Stimulated activated naive CD4-positive, alpha-beta T cell treated with Interleukin-2 at 50 U/mL for 16 hours (primary cell): ENCODE measurements around the gene TBC1D30.

Experiments used
- DNase-seq: peaks from one replicate; lab custom pipeline; 2025; lab: John Stamatoyannopoulos, UW

The TBC1D30 gene

DNA sequence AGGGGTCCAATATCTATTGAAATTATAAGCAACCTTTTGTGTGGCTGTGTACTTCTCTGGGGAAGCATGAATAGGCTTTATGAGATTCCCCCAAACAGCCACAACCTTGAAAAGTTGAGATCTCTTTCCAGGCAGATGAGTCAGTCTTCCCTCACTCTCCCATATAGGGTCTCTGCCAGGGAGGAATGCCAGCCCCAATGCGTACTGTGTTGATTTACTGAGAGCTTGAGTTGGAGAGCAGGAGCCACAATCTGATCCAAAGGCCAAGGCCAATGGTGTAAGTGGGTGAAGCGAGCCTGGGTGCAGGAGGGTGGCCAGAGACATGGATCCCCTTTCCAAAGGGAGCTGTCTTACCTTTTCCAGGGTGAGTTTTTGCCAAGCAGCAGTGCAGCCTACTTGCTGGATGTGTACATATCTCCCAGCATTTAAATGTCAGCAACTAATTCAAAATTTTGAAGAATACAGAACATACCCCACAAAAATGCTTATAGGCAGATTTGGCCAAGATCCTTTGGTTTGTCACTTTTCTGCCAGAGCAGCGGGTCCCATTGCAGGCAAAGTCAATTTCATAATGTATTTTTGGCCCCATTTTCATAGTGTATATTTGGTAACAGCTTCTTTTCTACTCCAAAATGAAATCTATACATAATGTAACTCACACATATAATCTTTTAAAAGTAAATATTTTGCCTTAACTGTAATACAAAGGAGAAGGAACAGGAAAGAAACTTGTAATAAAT is 88.2 kb downstream of the TBC1D30 start:
- no peak for DNase-seq

DNA sequence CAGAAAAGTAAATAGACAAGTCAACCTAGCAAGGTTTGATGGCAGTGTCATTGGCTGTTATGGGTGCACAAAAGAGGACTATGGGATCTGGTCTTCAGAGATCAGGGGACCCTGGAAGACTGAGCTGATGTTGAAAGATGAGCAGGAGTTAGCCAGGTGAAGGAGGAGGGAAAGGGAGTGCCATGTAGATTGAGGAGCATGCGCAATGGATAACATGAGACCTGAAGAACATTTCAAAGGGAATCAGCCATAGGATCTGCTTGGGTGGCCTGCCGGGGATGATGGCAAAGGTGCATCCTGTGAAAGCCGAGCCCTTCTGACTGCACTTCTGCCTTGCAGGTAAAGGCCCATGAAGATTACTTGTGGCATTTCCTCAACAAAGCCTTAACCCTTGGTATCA is 90.8 kb downstream of the TBC1D30 start:
- DNase-seq, result no peak

DNA sequence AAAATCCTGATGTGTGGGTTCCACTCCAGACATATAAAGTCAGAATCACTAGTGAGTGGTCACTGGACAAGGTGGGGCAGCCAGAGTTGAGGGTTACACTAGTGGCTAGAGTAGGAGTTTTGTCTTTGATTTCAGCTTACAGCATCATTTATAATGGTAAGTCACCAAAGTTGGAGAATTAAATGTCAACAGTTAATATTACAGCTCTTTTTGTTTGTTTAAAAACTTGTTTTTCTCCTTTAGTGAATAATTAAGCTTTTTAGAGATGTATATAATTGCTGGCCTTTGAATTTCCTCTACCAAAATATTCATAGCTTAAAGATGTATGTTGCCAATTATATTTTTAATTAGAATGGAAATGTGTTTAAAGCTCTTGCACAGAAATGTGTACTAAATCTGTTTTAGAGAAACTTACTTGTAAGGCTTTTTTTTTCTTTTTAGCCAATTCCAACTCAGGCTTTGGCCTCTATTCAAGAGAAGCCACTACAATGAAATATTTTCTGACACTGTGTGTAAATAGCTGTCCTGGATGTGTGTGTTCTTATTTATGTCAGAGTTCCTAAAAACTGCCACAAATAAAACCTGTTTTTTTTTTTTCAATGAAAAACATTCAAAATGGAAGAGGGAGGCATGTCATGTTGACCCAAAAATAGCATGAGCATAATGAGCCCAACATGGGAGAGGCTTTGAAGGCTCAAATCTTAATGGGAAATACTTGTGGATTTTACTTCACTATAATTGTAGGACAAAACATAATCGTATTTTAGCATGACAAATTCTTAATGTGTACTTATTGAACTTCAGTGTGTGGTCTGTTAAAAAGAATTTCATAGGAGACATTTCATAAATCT is 92.2 kb downstream of the TBC1D30 start:
- DNase-seq, result no peak

DNA sequence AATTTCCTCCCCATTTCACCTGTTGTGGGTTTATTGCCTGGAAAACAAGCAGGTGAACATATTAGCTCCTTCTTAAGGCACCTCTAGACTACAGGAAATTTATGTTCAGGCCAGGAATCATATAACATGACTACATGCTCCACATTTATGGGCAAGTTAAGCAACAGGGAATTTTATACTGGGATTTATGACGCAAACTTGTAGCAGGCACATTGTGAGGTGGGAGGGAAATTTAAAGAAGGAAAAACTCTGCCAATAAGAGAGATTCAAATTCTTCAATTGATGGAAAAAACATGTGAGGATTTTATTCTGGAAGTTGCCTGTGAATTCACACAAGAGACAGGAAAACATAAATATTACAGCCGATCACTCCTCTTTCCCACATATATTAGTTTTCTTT is 93.9 kb downstream of the TBC1D30 start:
- DNase-seq, result no peak

- no peak for DNase-seq
Observed at GRCh38 chr12:64918801-64919200, 94.4 kb downstream of the TBC1D30 start.

- DNase-seq, result no peak
Observed at GRCh38 chr12:64922853-64923252, 98.4 kb downstream of the TBC1D30 start.

- DNase-seq, result no peak
Observed at GRCh38 chr12:64923536-64923935, 99.1 kb downstream of the TBC1D30 start.
